HEK293T (cell line): ENCODE measurements around the gene PCSK2.

Experiments used
- BHLHE40 ChIP-seq: fragments of 450-650 bp; IDR thresholded peaks from 2 replicates; pipeline ENCODE4 v1.6.1; 2016; ENCODE audit warnings: mild to moderate bottlenecking, moderate library complexity, borderline replicate concordance
- HDGF ChIP-seq: fragments of 450-650 bp; IDR thresholded peaks from 2 replicates; pipeline ENCODE4 v1.6.1; 2017; ENCODE audit warnings: antibody characterized with exemption, borderline replicate concordance
- TARDBP ChIP-seq: fragments of 450-650 bp; IDR thresholded peaks from 2 replicates; pipeline ENCODE4 v1.6.1; 2016

GRCh38 chr20:17497821-17498580 is 271.2 kb downstream of the PCSK2 start:
- no peak for TF ChIP-seq HDGF
- TF ChIP-seq TARDBP = no peak
- no peak for TF ChIP-seq BHLHE40
